ENCODE results near the gene BMX. TPM values are rescaled to one million over a fixed set of nuclear protein-coding genes. Genes with fewer than 3 reads are reported as not detected.

BMX gene
- total and polyA plus RNA-seq, 9 of the 15 experiments (the other 6 are each of a cell fraction or from before 2014, with no cell fraction given), result 0.45 to 4.2 (median 1.8) TPM

- TF ChIP-seq RAD51 (IDR thresholded peaks at IDR 0.05; ENCODE audit: borderline replicate concordance, low read depth) (0 out of 2 replicates have a peak, but pooled peaks have one; percentile 5), RBBP5 (IDR thresholded peaks at IDR 0.05; ENCODE audit: borderline replicate concordance, insufficient read depth, low read length, poor library complexity, severe bottlenecking) (no peak), EP300 (IDR thresholded peaks at IDR 0.05; ENCODE audit: low read length) (peak; percentile 51), ETV5 (CRISPR knock-in tag; IDR thresholded peaks at IDR 0.05; ENCODE audit: low read depth) (0 out of 2 replicates have a peak, but pooled peaks have one; percentile 26), NELFE (IDR thresholded peaks at IDR 0.05; ENCODE audit: insufficient read depth, insufficient read length) (no peak), CCAR2 (IDR thresholded peaks at IDR 0.05; ENCODE audit: low read depth, low read length) (no peak), SLC30A9 (CRISPR knock-in tag; IDR thresholded peaks at IDR 0.05) (no peak), SRF (CRISPR knock-in tag; IDR thresholded peaks at IDR 0.05) (peak in 1 of 2 experiments; percentile 30; a peak in 1 of 4 replicates), CREBBP (IDR thresholded peaks at IDR 0.05; ENCODE audit: low read depth, low read length) (no peak), CCNT2 (IDR thresholded peaks at IDR 0.05; ENCODE audit: borderline replicate concordance, extremely low read depth, insufficient read length, low read depth, low read length) (peak; percentile 56), RAD21 (CRISPR knock-in tag; conservative IDR thresholded peaks at IDR 0.05 in 1 of 2, IDR thresholded peaks at IDR 0.05 in 1 of 2) (peak; percentile 35 to 43; a peak in 3 of 4 replicates), KLF6 (CRISPR knock-in tag; IDR thresholded peaks at IDR 0.05; ENCODE audit: borderline replicate concordance) (no peak), ZNF57 (CRISPR knock-in tag; IDR thresholded peaks at IDR 0.05) (no peak), ZNF518B (CRISPR knock-in tag; IDR thresholded peaks at IDR 0.05) (no peak), FOXK2 (conservative IDR thresholded peaks at IDR 0.05 in 1 of 2, IDR thresholded peaks at IDR 0.05 in 1 of 2; ENCODE audit: low read depth in 2 of 2) (no peak), ZNF253 (CRISPR knock-in tag; conservative IDR thresholded peaks at IDR 0.05) (no peak)
- TF ChIP-seq, protein P1, sequence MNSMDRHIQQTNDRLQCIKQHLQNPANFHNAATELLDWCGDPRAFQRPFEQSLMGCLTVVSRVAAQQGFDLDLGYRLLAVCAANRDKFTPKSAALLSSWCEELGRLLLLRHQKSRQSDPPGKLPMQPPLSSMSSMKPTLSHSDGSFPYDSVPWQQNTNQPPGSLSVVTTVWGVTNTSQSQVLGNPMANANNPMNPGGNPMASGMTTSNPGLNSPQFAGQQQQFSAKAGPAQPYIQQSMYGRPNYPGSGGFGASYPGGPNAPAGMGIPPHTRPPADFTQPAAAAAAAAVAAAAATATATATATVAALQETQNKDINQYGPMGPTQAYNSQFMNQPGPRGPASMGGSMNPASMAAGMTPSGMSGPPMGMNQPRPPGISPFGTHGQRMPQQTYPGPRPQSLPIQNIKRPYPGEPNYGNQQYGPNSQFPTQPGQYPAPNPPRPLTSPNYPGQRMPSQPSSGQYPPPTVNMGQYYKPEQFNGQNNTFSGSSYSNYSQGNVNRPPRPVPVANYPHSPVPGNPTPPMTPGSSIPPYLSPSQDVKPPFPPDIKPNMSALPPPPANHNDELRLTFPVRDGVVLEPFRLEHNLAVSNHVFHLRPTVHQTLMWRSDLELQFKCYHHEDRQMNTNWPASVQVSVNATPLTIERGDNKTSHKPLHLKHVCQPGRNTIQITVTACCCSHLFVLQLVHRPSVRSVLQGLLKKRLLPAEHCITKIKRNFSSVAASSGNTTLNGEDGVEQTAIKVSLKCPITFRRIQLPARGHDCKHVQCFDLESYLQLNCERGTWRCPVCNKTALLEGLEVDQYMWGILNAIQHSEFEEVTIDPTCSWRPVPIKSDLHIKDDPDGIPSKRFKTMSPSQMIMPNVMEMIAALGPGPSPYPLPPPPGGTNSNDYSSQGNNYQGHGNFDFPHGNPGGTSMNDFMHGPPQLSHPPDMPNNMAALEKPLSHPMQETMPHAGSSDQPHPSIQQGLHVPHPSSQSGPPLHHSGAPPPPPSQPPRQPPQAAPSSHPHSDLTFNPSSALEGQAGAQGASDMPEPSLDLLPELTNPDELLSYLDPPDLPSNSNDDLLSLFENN (IDR thresholded peaks at IDR 0.05; ENCODE audit: low read depth in 2 of 2, low read length in 2 of 2), result no peak; a peak in 1 of 4 replicates
- TF ChIP-seq, protein P2, sequence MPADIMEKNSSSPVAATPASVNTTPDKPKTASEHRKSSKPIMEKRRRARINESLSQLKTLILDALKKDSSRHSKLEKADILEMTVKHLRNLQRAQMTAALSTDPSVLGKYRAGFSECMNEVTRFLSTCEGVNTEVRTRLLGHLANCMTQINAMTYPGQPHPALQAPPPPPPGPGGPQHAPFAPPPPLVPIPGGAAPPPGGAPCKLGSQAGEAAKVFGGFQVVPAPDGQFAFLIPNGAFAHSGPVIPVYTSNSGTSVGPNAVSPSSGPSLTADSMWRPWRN (IDR thresholded peaks at IDR 0.05; ENCODE audit: low read depth), result no peak
Measured at GRCh38 chrX:15493118-15493962, 7.3 kb upstream of the BMX start, which contains the start of gene PIR (continued).
